ENCODE measurements around the gene PEMT. TPM values are rescaled to one million over a fixed set of nuclear protein-coding genes. Genes with fewer than 3 reads are reported as not detected.
"Not testable (repeated sequence)": the region's sequence is repeated elsewhere in the genome, so short reads cannot be mapped to it uniquely, and the experiment has no call there.

PEMT gene
- polyA plus RNA-seq, 2 of the 4 experiments (the other 2 are of a cell fraction): 47.5 to 47.8 TPM

DNA sequence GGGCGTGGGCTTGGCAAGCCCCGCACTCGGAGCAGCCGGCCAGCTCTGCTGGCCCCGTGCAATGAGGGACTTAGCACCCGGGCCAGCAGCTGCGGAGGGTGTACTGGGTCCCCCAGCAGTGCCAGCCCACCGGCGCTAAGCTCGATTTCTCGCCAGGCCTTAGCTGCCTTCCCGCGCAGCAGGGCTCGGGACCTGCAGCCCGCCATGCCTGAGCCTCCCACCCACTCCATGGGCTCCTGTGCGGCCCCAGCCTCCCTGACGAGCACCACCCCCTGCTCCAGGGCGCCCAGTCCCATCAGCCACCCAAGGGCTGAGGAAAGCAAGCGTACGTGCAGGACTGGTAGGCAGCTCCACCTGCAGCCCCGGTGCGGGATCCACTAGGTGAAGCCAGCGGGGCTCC lies 105.1 kb downstream of the PEMT start:
- H3K27ac ChIP-seq; POLR2A ChIA-PET; FAIRE-seq; H3K9me3 ChIP-seq; H3K4me1 ChIP-seq; H3K4me2 ChIP-seq; ATAC-seq; H3K4me3 ChIP-seq; DNase-seq (ENCODE audit: low read depth in 1 of 2, low spot score in 1 of 2): not testable (repeated sequence)
- CTCF ChIA-PET: interaction anchor here (1.1 kb wide), 1 partner anchor 79 kb away, joined by 3 read pairs; no protein-coding TSS in a partner anchor
- 98% methylated on average over 22 of the region's 23 CpGs for WGBS (ENCODE audit: missing lambda C conversion rate)

DNA sequence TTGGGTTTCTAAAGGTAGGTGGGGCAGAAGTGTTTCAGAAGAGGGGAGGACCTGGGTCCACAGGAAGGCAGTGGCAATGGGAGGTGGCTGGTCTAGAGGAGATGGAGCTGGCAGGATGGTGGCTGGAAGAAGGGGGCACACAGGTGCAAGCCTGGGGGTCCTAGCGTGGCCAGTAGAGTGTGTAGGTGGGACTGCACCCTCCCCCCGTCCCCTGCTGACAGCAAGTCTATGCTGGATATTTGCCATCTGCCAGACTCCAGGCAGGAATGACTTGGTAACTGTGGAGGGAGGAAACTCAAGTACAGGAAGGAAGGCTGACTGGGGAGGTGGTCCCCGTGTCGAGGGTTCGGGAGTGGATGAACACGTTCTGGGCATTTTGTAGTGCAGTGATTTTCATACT lies 106.1 kb downstream of the PEMT start:
- DNase-seq (ENCODE audit: low read depth in 1 of 2, low spot score in 1 of 2) (no peak), ATAC-seq (no peak), FAIRE-seq (no peak)
- no peaks in the 10 kb centered on the region for H3K9me3 ChIP-seq
- TF ChIP-seq, protein P1, sequence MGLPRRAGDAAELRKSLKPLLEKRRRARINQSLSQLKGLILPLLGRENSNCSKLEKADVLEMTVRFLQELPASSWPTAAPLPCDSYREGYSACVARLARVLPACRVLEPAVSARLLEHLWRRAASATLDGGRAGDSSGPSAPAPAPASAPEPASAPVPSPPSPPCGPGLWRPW (IDR thresholded peaks at IDR 0.05): no peak
- no peak for TF ChIP-seq GATA3 (IDR thresholded peaks at IDR 0.05; ENCODE audit: borderline replicate concordance)
- no peak for TF ChIP-seq EHMT2 (IDR thresholded peaks at IDR 0.05; ENCODE audit: low read depth)
- no peak for TF ChIP-seq NFE2L2 (conservative IDR thresholded peaks at IDR 0.05; ENCODE audit: low read length)
- TF ChIP-seq MYC (IDR thresholded peaks at IDR 0.05; ENCODE audit: borderline replicate concordance, low read length): no peak
- TF ChIP-seq RARB (CRISPR knock-in tag; IDR thresholded peaks at IDR 0.05): no peak
- TF ChIP-seq, protein P2, sequence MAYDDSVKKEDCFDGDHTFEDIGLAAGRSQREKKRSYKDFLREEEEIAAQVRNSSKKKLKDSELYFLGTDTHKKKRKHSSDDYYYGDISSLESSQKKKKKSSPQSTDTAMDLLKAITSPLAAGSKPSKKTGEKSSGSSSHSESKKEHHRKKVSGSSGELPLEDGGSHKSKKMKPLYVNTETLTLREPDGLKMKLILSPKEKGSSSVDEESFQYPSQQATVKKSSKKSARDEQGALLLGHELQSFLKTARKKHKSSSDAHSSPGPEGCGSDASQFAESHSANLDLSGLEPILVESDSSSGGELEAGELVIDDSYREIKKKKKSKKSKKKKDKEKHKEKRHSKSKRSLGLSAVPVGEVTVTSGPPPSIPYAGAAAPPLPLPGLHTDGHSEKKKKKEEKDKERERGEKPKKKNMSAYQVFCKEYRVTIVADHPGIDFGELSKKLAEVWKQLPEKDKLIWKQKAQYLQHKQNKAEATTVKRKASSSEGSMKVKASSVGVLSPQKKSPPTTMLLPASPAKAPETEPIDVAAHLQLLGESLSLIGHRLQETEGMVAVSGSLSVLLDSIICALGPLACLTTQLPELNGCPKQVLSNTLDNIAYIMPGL (CRISPR knock-in tag; IDR thresholded peaks at IDR 0.05; ENCODE audit: borderline replicate concordance): no peak
- no peak for TF ChIP-seq RNF2 (IDR thresholded peaks at IDR 0.05; ENCODE audit: borderline replicate concordance, low read depth)
- TF ChIP-seq TP53 (CRISPR knock-in tag; IDR thresholded peaks at IDR 0.05): no peak
- TF ChIP-seq ESRRA (IDR thresholded peaks at IDR 0.05; ENCODE audit: borderline replicate concordance, low read length): no peak
- TF ChIP-seq FOXS1 (CRISPR knock-in tag; IDR thresholded peaks at IDR 0.05): no peak
- TF ChIP-seq TFCP2L1 (CRISPR knock-in tag; IDR thresholded peaks at IDR 0.05): no peak
- no peak for TF ChIP-seq NPAS2 (CRISPR knock-in tag; IDR thresholded peaks at IDR 0.05; ENCODE audit: borderline replicate concordance)
- no peak for TF ChIP-seq CHD4 (IDR thresholded peaks at IDR 0.05; ENCODE audit: borderline replicate concordance)
- no peak for TF ChIP-seq HDAC2 (IDR thresholded peaks at IDR 0.05)
- TF ChIP-seq, protein P3, sequence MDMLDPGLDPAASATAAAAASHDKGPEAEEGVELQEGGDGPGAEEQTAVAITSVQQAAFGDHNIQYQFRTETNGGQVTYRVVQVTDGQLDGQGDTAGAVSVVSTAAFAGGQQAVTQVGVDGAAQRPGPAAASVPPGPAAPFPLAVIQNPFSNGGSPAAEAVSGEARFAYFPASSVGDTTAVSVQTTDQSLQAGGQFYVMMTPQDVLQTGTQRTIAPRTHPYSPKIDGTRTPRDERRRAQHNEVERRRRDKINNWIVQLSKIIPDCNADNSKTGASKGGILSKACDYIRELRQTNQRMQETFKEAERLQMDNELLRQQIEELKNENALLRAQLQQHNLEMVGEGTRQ (IDR thresholded peaks at IDR 0.05): no peak
- TF ChIP-seq, protein P4, sequence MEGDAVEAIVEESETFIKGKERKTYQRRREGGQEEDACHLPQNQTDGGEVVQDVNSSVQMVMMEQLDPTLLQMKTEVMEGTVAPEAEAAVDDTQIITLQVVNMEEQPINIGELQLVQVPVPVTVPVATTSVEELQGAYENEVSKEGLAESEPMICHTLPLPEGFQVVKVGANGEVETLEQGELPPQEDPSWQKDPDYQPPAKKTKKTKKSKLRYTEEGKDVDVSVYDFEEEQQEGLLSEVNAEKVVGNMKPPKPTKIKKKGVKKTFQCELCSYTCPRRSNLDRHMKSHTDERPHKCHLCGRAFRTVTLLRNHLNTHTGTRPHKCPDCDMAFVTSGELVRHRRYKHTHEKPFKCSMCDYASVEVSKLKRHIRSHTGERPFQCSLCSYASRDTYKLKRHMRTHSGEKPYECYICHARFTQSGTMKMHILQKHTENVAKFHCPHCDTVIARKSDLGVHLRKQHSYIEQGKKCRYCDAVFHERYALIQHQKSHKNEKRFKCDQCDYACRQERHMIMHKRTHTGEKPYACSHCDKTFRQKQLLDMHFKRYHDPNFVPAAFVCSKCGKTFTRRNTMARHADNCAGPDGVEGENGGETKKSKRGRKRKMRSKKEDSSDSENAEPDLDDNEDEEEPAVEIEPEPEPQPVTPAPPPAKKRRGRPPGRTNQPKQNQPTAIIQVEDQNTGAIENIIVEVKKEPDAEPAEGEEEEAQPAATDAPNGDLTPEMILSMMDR (IDR thresholded peaks at IDR 0.05): no peak
- TF ChIP-seq POLR2AphosphoS2 (conservative IDR thresholded peaks at IDR 0.05; ENCODE audit: low read length): no peak
- TF ChIP-seq, protein P5, sequence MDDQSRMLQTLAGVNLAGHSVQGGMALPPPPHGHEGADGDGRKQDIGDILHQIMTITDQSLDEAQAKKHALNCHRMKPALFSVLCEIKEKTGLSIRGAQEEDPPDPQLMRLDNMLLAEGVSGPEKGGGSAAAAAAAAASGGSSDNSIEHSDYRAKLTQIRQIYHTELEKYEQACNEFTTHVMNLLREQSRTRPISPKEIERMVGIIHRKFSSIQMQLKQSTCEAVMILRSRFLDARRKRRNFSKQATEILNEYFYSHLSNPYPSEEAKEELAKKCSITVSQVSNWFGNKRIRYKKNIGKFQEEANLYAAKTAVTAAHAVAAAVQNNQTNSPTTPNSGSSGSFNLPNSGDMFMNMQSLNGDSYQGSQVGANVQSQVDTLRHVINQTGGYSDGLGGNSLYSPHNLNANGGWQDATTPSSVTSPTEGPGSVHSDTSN (IDR thresholded peaks at IDR 0.05): no peak
- WGBS (ENCODE audit: missing lambda C conversion rate): 94% methylated on average over 6 of the region's 6 CpGs
- POLR2A ChIA-PET: no interaction called here
- H3K4me3 ChIP-seq: no peak overlapping the region
- H3K4me2 ChIP-seq: no peak overlapping the region
- H3K27ac ChIP-seq: no peak overlapping the region
- no peaks in the 10 kb centered on the region for H3K4me1 ChIP-seq
- CTCF ChIA-PET: no interaction called here
